PC-3 (cell line): ENCODE results near the gene SLC31A1. TPM values are rescaled to one million over a fixed set of nuclear protein-coding genes. Genes with fewer than 3 reads are reported as not detected.

Experiments used
- ATAC-seq: fragments of 200-7000 bp; cut with Tn5 transposase; 2 replicates; pipeline ENCODE4 v1.9.1; 2020; ENCODE audit warnings: mild to moderate bottlenecking, moderate library complexity
- BruUV-seq: library from RNA; stranded (reverse); fragments of 400-500 nt; replicated peaks from 2 replicates; lab custom pipeline; 2021; lab: Mats Ljungman, UMichigan
- CTCF ChIA-PET: fragments of 300-600 bp; sonication (Branson Sonifier 250); formaldehyde crosslinking; loops from one replicate; lab custom pipeline; 2022; ENCODE audit warnings: antibody characterized with exemption; lab: Charles Lee
- POLR2A ChIA-PET: fragments of 300-600 bp; sonication (Branson Sonifier 250); formaldehyde crosslinking; loops from one replicate; lab custom pipeline; 2022; ENCODE audit warnings: antibody characterized with exemption; ENCODE audit not compliant: unreplicated experiment; lab: Charles Lee
- DNase-seq: peaks from one replicate; pipeline ENCODE4 v3.0.0-alpha.2; 2015
- H2AFZ ChIP-seq: fragments of 300-600 bp; sonication (generic); 2 replicates; pipeline ENCODE4 v1.6.0; 2016; ENCODE audit warnings: antibody characterized with exemption, low read length
- H3F3A ChIP-seq: fragments of 300-600 bp; sonication (generic); one replicate; pipeline ENCODE4 v1.6.0; 2017; ENCODE audit warnings: antibody characterized with exemption, low read length, control low read depth, mild to moderate bottlenecking; ENCODE audit not compliant: unreplicated experiment
- H3K27ac ChIP-seq: fragments of 300-600 bp; sonication (generic); 2 replicates; pipeline ENCODE4 v1.5.1; 2016; ENCODE audit warnings: mild to moderate bottlenecking, low read length
- H3K27me3 ChIP-seq: fragments of 300-600 bp; sonication (generic); 2 replicates; pipeline ENCODE4 v1.6.1; 2016; ENCODE audit warnings: low read length, mixed read lengths
- H3K36me3 ChIP-seq: fragments of 300-600 bp; sonication (generic); 2 replicates; pipeline ENCODE4 v1.6.1; 2016; ENCODE audit warnings: low read depth, mixed run types, low read length, mixed read lengths
- H3K4me1 ChIP-seq: fragments of 300-600 bp; sonication (generic); 2 replicates; pipeline ENCODE4 v1.5.1; 2016; ENCODE audit warnings: low read length; ENCODE audit not compliant: insufficient read depth
- H3K4me2 ChIP-seq: fragments of 300-600 bp; sonication (generic); 2 replicates; pipeline ENCODE4 v1.6.0; 2016; ENCODE audit warnings: low read length
- H3K4me3 ChIP-seq: fragments of 300-600 bp; sonication (generic); 2 replicates; pipeline ENCODE4 v1.5.1; 2016; ENCODE audit warnings: mild to moderate bottlenecking, low read length, mixed read lengths
- H3K79me2 ChIP-seq: fragments of 300-600 bp; sonication (generic); 2 replicates; pipeline ENCODE4 v1.6.1; 2017; ENCODE audit warnings: low read length, mixed read lengths
- H3K9ac ChIP-seq: fragments of 300-600 bp; sonication (generic); 2 replicates; pipeline ENCODE4 v1.6.0; 2016; ENCODE audit warnings: mild to moderate bottlenecking, low read length
- H3K9me2 ChIP-seq: fragments of 300-600 bp; sonication (generic); replicated peaks from 2 replicates; pipeline ENCODE4 v1.6.1; 2016; ENCODE audit warnings: mixed run types, low read length, mixed read lengths
- H3K9me3 ChIP-seq: fragments of 300-600 bp; sonication (generic); 2 replicates; pipeline ENCODE4 v1.6.1; 2016; ENCODE audit warnings: low read length, mixed read lengths
- H4K20me1 ChIP-seq: fragments of 300-600 bp; sonication (generic); 2 replicates; pipeline ENCODE4 v1.6.1; 2016; ENCODE audit warnings: low read length, mixed read lengths
- CTCF ChIP-seq: fragments of 300-600 bp; sonication (generic); conservative IDR thresholded peaks from 2 replicates; pipeline ENCODE4 v1.5.1; 2017; ENCODE audit warnings: antibody characterized with exemption, low read depth, mild to moderate bottlenecking, low read length
- EZH2 ChIP-seq: fragments of 300-600 bp; sonication (generic); IDR thresholded peaks from one replicate; pipeline ENCODE4 v1.6.1; 2017; ENCODE audit warnings: antibody characterized with exemption, mild to moderate bottlenecking, low read length; ENCODE audit not compliant: unreplicated experiment
- EZH2phosphoT487 ChIP-seq: fragments of 300-600 bp; sonication (generic); IDR thresholded peaks from 2 replicates; pipeline ENCODE4 v1.6.1; 2018; ENCODE audit warnings: mild to moderate bottlenecking, antibody characterized with exemption, low read length, borderline replicate concordance
- intact Hi-C: fragments of 100-400 bp; cut with micrococcal nuclease; formaldehyde crosslinking; loops from 2 replicates; pipeline ENCODE4 v1.9.0; 2023
- total RNA-seq: library from RNA; depleted of rRNA; stranded (reverse); fragments of >200 nt; gene quantifications from 2 replicates; pipeline ENCODE4 v1.2.3, GENCODE V29; 2014

The SLC31A1 gene
- total RNA-seq, 1 experiment from 2014 or later: 9.7 TPM

DNA sequence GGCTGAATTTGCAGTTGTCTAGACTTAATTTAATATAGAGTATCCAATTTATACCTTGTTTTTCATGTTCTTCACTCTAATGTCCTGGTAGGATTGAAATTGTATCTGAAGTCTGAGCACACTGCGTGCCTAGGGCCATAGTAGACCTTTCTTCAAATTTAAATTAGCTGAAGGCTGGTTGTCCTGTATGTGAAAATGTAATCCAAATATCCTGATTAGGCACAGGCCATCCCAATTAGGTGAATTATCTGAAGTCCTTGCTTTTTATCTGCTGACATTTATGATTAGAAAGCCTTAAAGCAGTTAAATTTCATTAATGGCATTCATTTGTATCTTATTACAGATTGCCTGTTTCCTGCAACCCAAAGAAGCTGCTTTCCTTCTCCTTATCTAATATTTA, 33.6 kb downstream of the SLC31A1 start:
- Histone ChIP-seq H2AFZ (no peak overlapping the region), H3K27me3 (no peaks in the 10 kb centered on the region), H4K20me1 (no peaks in the 10 kb centered on the region), H3K9me2 (no peaks in the 10 kb centered on the region), H3F3A (no peaks in the 10 kb centered on the region), H3K4me2 (no peak overlapping the region), H3K4me1 (no peaks in the 10 kb centered on the region), H3K9ac (no peak overlapping the region), H3K9me3 (no peaks in the 10 kb centered on the region), H3K79me2 (no peaks in the 10 kb centered on the region), H3K4me3 (no peak overlapping the region), H3K27ac (no peak overlapping the region), H3K36me3 (no peaks in the 10 kb centered on the region)
- ATAC-seq (no peak), DNase-seq (no peak)
- no TSS peak for BruUV-seq
- CTCF ChIA-PET: no interaction called here
- intact Hi-C loops: no loop called here
- POLR2A ChIA-PET: no interaction called here
- no peak for TF ChIP-seq CTCF
- no peak for TF ChIP-seq EZH2phosphoT487
- TF ChIP-seq EZH2: no peak

DNA sequence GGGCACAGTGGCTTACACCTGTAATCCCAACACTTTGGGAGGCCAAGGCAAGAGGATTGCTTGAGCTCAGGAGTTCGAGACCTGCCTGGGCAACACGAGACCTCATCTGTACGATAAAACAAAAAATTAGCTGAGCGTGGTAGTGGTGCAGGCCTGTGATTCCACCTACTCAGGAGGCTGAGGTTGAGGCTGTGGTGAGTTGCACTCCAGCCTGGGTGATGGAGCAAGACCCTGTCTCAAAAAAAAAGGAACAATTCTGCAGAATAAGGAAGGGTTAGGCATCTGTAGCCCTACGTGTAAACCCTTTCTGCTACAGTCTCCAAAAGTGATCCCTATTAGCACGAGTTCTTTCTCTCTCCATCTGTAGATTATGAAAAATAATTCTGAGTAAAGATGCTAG, 34.1 kb downstream of the SLC31A1 start:
- no TSS peak for BruUV-seq
- Histone ChIP-seq H3K4me2 (no peak overlapping the region), H3K27ac (no peak overlapping the region), H4K20me1 (no peaks in the 10 kb centered on the region), H3K4me1 (no peaks in the 10 kb centered on the region), H3K27me3 (no peaks in the 10 kb centered on the region), H3K9ac (no peak overlapping the region), H3K9me3 (no peaks in the 10 kb centered on the region), H3K9me2 (no peaks in the 10 kb centered on the region), H3F3A (no peaks in the 10 kb centered on the region), H3K36me3 (no peaks in the 10 kb centered on the region), H3K79me2 (no peaks in the 10 kb centered on the region), H3K4me3 (no peak overlapping the region), H2AFZ (no peak overlapping the region)
- no peak for TF ChIP-seq EZH2
- no peak for TF ChIP-seq EZH2phosphoT487
- POLR2A ChIA-PET: no interaction called here
- CTCF ChIA-PET: no interaction called here
- ATAC-seq (no peak), DNase-seq (no peak)
- intact Hi-C loops: no loop called here

DNA sequence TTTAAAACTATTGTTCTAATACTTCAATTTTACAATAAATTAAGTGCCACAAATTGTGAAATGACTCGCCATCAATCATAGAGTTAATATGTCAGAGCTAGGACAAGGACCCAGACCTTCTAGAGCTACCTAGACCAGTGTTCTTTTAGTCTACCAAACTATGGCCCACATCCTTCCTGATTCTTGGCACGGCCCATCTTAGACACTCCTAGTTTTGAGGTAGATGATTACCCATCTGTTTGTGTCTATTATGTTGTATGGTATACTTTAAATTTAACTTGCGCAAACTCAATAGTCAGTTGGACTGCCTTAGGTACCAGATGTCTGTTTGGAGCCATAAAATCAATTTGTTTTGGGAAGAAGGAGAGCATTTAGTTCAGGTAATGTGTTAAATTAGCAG, 36.5 kb downstream of the SLC31A1 start:
- Histone ChIP-seq H3K79me2 (no peaks in the 10 kb centered on the region), H3K9ac (no peak overlapping the region), H3K36me3 (no peaks in the 10 kb centered on the region), H4K20me1 (no peaks in the 10 kb centered on the region), H3K4me3 (no peak overlapping the region), H3K9me3 (no peaks in the 10 kb centered on the region), H3K9me2 (no peaks in the 10 kb centered on the region), H3K27ac (no peak overlapping the region), H2AFZ (no peak overlapping the region), H3K4me1 (no peaks in the 10 kb centered on the region), H3K27me3 (no peaks in the 10 kb centered on the region), H3F3A (no peaks in the 10 kb centered on the region), H3K4me2 (no peak overlapping the region)
- DNase-seq (no peak), ATAC-seq (no peak)
- CTCF ChIA-PET: no interaction called here
- intact Hi-C loops: no loop called here
- no TSS peak for BruUV-seq
- POLR2A ChIA-PET: no interaction called here
- TF ChIP-seq EZH2phosphoT487 (no peak), EZH2 (no peak), CTCF (no peak)
